ENCODE data around the gene PSD2. TPM values are rescaled to one million over a fixed set of nuclear protein-coding genes. Genes with fewer than 3 reads are reported as not detected.

PSD2 gene
- total RNA-seq, 1 experiment from 2014 or later: 0.79 TPM

DNA sequence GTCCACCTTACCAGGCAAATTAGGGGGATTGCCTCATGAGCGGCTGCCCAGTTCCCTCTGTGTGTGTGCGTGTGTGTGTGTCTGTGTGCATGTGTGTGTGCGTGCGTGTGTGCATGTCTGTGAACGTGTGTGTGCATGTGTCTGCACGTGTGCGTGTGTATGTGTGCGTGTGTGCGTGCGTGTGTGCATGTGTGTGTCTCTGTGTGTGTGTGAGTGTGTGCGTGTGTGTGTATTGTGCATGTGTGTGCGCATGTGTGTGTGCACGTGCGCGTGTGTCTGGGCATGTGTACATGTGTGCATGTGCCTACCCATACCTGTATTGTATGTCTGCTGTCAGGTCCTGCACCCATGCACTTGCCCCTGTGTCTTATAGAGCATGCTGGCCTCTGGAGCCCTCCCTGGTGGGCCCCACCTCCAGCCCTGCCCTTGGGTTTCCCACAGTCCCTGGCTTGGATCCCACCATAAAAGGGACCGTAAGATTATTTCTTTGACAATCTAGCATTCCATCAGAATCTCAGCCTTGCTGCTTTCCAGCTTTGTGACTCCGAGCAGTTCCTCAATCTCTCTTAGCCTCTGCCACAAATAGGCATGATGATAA, 9.3 kb downstream of the PSD2 start:
- H3K4me2 ChIP-seq (ENCODE audit: low read length): no peak overlapping the region
- POLR2A ChIA-PET: no interaction called here
- no peaks in the 10 kb centered on the region for H3K79me2 ChIP-seq (ENCODE audit: insufficient read depth, low read length)
- no peak for DNase-seq (ENCODE audit: low read depth, low spot score)
- H3K9ac ChIP-seq (ENCODE audit: low read length): no peak overlapping the region
- no peaks in the 10 kb centered on the region for H4K20me1 ChIP-seq (ENCODE audit: insufficient read depth)
- peaks cover 22% of the 10 kb centered on the region for H3K27me3 ChIP-seq (ENCODE audit: insufficient read depth, low read length)
- ATAC-seq: no peak
- intact Hi-C loops (cut with micrococcal nuclease): no loop called here
- no peak overlapping the region for H3K4me3 ChIP-seq (replicated peaks in 1 of 2; ENCODE audit: low read depth in 1 of 2, low read length in 2 of 2)
- H3K27ac ChIP-seq (ENCODE audit: low read depth, low read length): no peak overlapping the region
- no peak for TF ChIP-seq TCF7L2 (IDR thresholded peaks at IDR 0.05; ENCODE audit: borderline replicate concordance, extremely low read depth, insufficient read depth, insufficient read length)
- no peak for TF ChIP-seq RAD21 (IDR thresholded peaks at IDR 0.05; ENCODE audit: low read depth)
- no peak for TF ChIP-seq POLR2A (IDR thresholded peaks at IDR 0.05; ENCODE audit: borderline replicate concordance, extremely low read depth, insufficient read depth, insufficient read length)
- TF ChIP-seq, protein P1, sequence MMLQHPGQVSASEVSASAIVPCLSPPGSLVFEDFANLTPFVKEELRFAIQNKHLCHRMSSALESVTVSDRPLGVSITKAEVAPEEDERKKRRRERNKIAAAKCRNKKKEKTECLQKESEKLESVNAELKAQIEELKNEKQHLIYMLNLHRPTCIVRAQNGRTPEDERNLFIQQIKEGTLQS (IDR thresholded peaks at IDR 0.05): no peak
- TF ChIP-seq SP1 (IDR thresholded peaks at IDR 0.05; ENCODE audit: low read depth): no peak
- TF ChIP-seq, protein P2, sequence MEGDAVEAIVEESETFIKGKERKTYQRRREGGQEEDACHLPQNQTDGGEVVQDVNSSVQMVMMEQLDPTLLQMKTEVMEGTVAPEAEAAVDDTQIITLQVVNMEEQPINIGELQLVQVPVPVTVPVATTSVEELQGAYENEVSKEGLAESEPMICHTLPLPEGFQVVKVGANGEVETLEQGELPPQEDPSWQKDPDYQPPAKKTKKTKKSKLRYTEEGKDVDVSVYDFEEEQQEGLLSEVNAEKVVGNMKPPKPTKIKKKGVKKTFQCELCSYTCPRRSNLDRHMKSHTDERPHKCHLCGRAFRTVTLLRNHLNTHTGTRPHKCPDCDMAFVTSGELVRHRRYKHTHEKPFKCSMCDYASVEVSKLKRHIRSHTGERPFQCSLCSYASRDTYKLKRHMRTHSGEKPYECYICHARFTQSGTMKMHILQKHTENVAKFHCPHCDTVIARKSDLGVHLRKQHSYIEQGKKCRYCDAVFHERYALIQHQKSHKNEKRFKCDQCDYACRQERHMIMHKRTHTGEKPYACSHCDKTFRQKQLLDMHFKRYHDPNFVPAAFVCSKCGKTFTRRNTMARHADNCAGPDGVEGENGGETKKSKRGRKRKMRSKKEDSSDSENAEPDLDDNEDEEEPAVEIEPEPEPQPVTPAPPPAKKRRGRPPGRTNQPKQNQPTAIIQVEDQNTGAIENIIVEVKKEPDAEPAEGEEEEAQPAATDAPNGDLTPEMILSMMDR (IDR thresholded peaks at IDR 0.05 in 2 of 3, conservative IDR thresholded peaks at IDR 0.05 in 1 of 3; ENCODE audit: borderline replicate concordance in 1 of 3, insufficient read depth in 1 of 3, low read depth in 2 of 3, low read length in 2 of 3): no peak
- TF ChIP-seq EGR1 (IDR thresholded peaks at IDR 0.05; ENCODE audit: low read depth): no peak
- TF ChIP-seq, protein P3, sequence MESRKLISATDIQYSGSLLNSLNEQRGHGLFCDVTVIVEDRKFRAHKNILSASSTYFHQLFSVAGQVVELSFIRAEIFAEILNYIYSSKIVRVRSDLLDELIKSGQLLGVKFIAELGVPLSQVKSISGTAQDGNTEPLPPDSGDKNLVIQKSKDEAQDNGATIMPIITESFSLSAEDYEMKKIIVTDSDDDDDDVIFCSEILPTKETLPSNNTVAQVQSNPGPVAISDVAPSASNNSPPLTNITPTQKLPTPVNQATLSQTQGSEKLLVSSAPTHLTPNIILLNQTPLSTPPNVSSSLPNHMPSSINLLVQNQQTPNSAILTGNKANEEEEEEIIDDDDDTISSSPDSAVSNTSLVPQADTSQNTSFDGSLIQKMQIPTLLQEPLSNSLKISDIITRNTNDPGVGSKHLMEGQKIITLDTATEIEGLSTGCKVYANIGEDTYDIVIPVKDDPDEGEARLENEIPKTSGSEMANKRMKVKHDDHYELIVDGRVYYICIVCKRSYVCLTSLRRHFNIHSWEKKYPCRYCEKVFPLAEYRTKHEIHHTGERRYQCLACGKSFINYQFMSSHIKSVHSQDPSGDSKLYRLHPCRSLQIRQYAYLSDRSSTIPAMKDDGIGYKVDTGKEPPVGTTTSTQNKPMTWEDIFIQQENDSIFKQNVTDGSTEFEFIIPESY (IDR thresholded peaks at IDR 0.05; ENCODE audit: extremely low read depth, insufficient replicate concordance, low read length): no peak
- no peaks in the 10 kb centered on the region for H3K4me1 ChIP-seq (ENCODE audit: control insufficient read depth in 1 of 2, insufficient read depth in 2 of 2, low read length in 2 of 2)
- no peak overlapping the region for H2AFZ ChIP-seq (ENCODE audit: low read depth, low read length, poor library complexity, severe bottlenecking)
- BruUV-seq (replicated peaks): no TSS peak
- no peaks in the 10 kb centered on the region for H3K36me3 ChIP-seq (ENCODE audit: control insufficient read depth in 1 of 2, insufficient read depth in 2 of 2, low read length in 2 of 2)
- H3K9me3 ChIP-seq (ENCODE audit: control insufficient read depth in 1 of 2, insufficient read depth in 1 of 2, low read depth in 1 of 2, low read length in 2 of 2): no peaks in the 10 kb centered on the region
- RAD21 ChIA-PET (ENCODE audit: low non-redundant PET in 1 of 2, low total read pairs in 2 of 2, uncharacterized antibody in 2 of 2, unreplicated experiment in 2 of 2): no interaction called here
- no peaks in the 10 kb centered on the region for H3K9me2 ChIP-seq (ENCODE audit: insufficient read depth)
- CTCF ChIA-PET: no interaction called here
